HEK293 (cell line): Measurements from ENCODE around the gene TLE3.

ENCODE experiments used
- BCL11A ChIP-seq: fragments of 450-650 bp; formaldehyde crosslinking; IDR thresholded peaks from 2 replicates; pipeline ENCODE4 v1.5.1; 2016; ENCODE audit warnings: low read depth, missing biosample characterization, missing genetic modification characterization
- HOXC10 ChIP-seq: sonication (generic); formaldehyde crosslinking; IDR thresholded peaks from 2 replicates; pipeline ENCODE4 v1.8.1; 2023; ENCODE audit warnings: mild to moderate bottlenecking, missing genetic modification reagents
- KLF16 ChIP-seq: fragments of 450-650 bp; formaldehyde crosslinking; IDR thresholded peaks from 2 replicates; pipeline ENCODE4 v1.5.1; 2017; ENCODE audit warnings: missing biosample characterization, missing genetic modification characterization
- OSR2 ChIP-seq: fragments of 450-650 bp; formaldehyde crosslinking; IDR thresholded peaks from 2 replicates; pipeline ENCODE4 v1.5.1; 2016; ENCODE audit warnings: missing biosample characterization, missing genetic modification characterization
- OVOL3 ChIP-seq: fragments of 450-650 bp; formaldehyde crosslinking; IDR thresholded peaks from 2 replicates; pipeline ENCODE4 v1.5.1; 2016; ENCODE audit warnings: missing biosample characterization, missing genetic modification characterization
- PRDM4 ChIP-seq: fragments of 450-650 bp; formaldehyde crosslinking; IDR thresholded peaks from 2 replicates; pipeline ENCODE4 v1.5.1; 2017; ENCODE audit warnings: missing biosample characterization, missing genetic modification characterization
- SP3 ChIP-seq: fragments of 450-650 bp; formaldehyde crosslinking; IDR thresholded peaks from 2 replicates; pipeline ENCODE4 v1.5.1; 2016; ENCODE audit warnings: missing biosample characterization, missing genetic modification characterization
- ZBTB1 ChIP-seq: fragments of 450-650 bp; formaldehyde crosslinking; IDR thresholded peaks from 2 replicates; pipeline ENCODE4 v1.5.1; 2016; ENCODE audit warnings: missing biosample characterization, missing genetic modification characterization
- ZBTB20 ChIP-seq: fragments of 450-650 bp; formaldehyde crosslinking; IDR thresholded peaks from 2 replicates; pipeline ENCODE4 v1.5.1; 2016; ENCODE audit warnings: missing biosample characterization, missing genetic modification characterization
- ZBTB44 ChIP-seq: fragments of 450-650 bp; IDR thresholded peaks from 2 replicates; pipeline ENCODE4 v1.5.1; 2018; ENCODE audit warnings: missing biosample characterization, mild to moderate bottlenecking, missing genetic modification characterization
- ZBTB8A ChIP-seq: fragments of 450-650 bp; formaldehyde crosslinking; IDR thresholded peaks from 2 replicates; pipeline ENCODE4 v1.5.1; 2016; ENCODE audit warnings: missing biosample characterization, missing genetic modification characterization
- ZEB2 ChIP-seq: fragments of 450-650 bp; formaldehyde crosslinking; IDR thresholded peaks from 2 replicates; pipeline ENCODE4 v1.5.1; 2016; ENCODE audit warnings: missing biosample characterization, missing genetic modification characterization
- ZFP69B ChIP-seq: fragments of 450-650 bp; formaldehyde crosslinking; IDR thresholded peaks from 2 replicates; pipeline ENCODE4 v1.5.1; 2016; ENCODE audit warnings: missing biosample characterization, missing genetic modification characterization
- ZNF155 ChIP-seq: fragments of 450-650 bp; formaldehyde crosslinking; IDR thresholded peaks from 2 replicates; pipeline ENCODE4 v1.5.1; 2016; ENCODE audit warnings: missing biosample characterization, missing genetic modification characterization
- ZNF211 ChIP-seq: fragments of 450-650 bp; formaldehyde crosslinking; IDR thresholded peaks from 2 replicates; pipeline ENCODE4 v1.5.1; 2016; ENCODE audit warnings: low read depth, missing biosample characterization, missing genetic modification characterization
- ZNF24 ChIP-seq: fragments of 450-650 bp; formaldehyde crosslinking; IDR thresholded peaks from 2 replicates; pipeline ENCODE4 v1.5.1; 2016; ENCODE audit warnings: missing biosample characterization, missing genetic modification characterization
- ZNF280D ChIP-seq: fragments of 450-650 bp; formaldehyde crosslinking; IDR thresholded peaks from 2 replicates; pipeline ENCODE4 v1.5.1; 2016; ENCODE audit warnings: missing biosample characterization, missing genetic modification characterization
- ZNF366 ChIP-seq: fragments of 450-650 bp; formaldehyde crosslinking; conservative IDR thresholded peaks from 2 replicates; pipeline ENCODE4 v1.5.1; 2016; ENCODE audit warnings: missing biosample characterization, missing genetic modification characterization
- ZNF488 ChIP-seq: fragments of 450-650 bp; formaldehyde crosslinking; IDR thresholded peaks from 2 replicates; pipeline ENCODE4 v1.5.1; 2016; ENCODE audit warnings: missing biosample characterization, missing genetic modification characterization
- ZNF513 ChIP-seq: fragments of 450-650 bp; IDR thresholded peaks from 2 replicates; pipeline ENCODE4 v1.5.1; 2018; ENCODE audit warnings: missing biosample characterization, missing genetic modification characterization
- ZNF555 ChIP-seq: fragments of 450-650 bp; formaldehyde crosslinking; conservative IDR thresholded peaks from 2 replicates; pipeline ENCODE4 v1.5.1; 2017; ENCODE audit warnings: missing biosample characterization, mild to moderate bottlenecking, missing genetic modification characterization, inconsistent platforms
- ZNF621 ChIP-seq: fragments of 450-650 bp; formaldehyde crosslinking; IDR thresholded peaks from 2 replicates; pipeline ENCODE4 v1.5.1; 2017; ENCODE audit warnings: missing biosample characterization, missing genetic modification characterization
- ZNF677 ChIP-seq: fragments of 450-650 bp; IDR thresholded peaks from 2 replicates; pipeline ENCODE4 v1.5.0; 2018; ENCODE audit warnings: missing biosample characterization, mild to moderate bottlenecking, missing genetic modification characterization, moderate library complexity
- ZNF701 ChIP-seq: fragments of 450-650 bp; formaldehyde crosslinking; IDR thresholded peaks from 2 replicates; pipeline ENCODE4 v1.5.1; 2016; ENCODE audit warnings: missing biosample characterization, missing genetic modification characterization
- ZNF776 ChIP-seq: fragments of 450-650 bp; formaldehyde crosslinking; IDR thresholded peaks from 2 replicates; pipeline ENCODE4 v1.5.0; 2017; ENCODE audit warnings: missing biosample characterization, missing genetic modification characterization, borderline replicate concordance
- TF ChIP-seq, protein P1 (sequence below): fragments of 450-650 bp; formaldehyde crosslinking; IDR thresholded peaks from 2 replicates; pipeline ENCODE4 v1.5.1; 2016; ENCODE audit warnings: missing biosample characterization, missing genetic modification characterization
- TF ChIP-seq, protein P2 (sequence below): fragments of 450-650 bp; formaldehyde crosslinking; IDR thresholded peaks from 2 replicates; pipeline ENCODE4 v1.5.1; 2016; ENCODE audit warnings: missing biosample characterization, missing genetic modification characterization

TLE3 gene

DNA sequence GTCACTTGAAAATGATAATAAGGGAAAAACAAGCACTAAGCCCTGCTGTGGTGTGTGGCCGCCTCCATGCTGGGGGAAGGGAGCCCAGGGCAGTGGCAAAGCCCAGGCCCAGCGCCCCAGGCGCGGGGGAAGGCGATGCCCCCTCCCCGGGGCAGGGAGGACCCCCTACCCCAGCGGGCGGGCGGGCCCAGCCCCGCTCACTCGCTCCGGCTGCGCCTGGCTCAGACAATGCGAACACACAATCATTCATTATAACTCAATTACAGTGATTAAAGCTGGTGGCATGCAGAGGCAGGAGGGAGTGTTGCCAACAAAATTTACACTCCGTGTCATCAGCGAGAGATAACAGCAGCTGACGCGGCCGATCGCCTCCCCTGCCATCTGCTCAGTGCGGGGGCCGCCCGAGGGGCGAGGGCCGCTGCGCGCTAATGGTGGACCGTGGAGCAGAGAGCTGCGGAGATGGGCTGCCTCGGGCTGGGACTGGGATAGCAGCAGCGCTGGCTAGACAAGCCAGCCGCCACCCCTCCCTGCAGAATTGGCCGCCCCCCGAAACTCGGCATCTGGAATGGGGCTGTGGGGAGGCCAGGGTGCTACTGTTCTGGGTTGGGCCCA lies 64.1 kb downstream of the TLE3 start (continued):
- TF ChIP-seq ZNF280D (tag by site-specific recombination) (no peak), ZBTB8A (tag by site-specific recombination) (peak; percentile 60), ZNF677 (no peak), ZNF24 (peak; percentile 92), ZNF701 (tag by site-specific recombination) (no peak), ZNF513 (tag by site-specific recombination) (no peak), OVOL3 (peak; percentile 37; the same call in 1 of the 2 replicates), ZNF555 (tag by site-specific recombination) (no peak), ZNF211 (tag by site-specific recombination) (no peak), OSR2 (tag by site-specific recombination) (peak; percentile 95), ZNF776 (tag by site-specific recombination) (no peak), ZBTB1 (tag by site-specific recombination) (peak; percentile 86; the same call in 1 of the 2 replicates), PRDM4 (tag by site-specific recombination) (peak; percentile 77), ZBTB20 (tag by site-specific recombination) (0 out of 2 replicates have a peak, but pooled peaks have one; percentile 43), ZBTB44 (peak; percentile 91), ZNF155 (tag by site-specific recombination) (no peak), ZNF488 (tag by site-specific recombination) (peak; percentile 84), ZFP69B (tag by site-specific recombination) (peak; percentile 36; the same call in 1 of the 2 replicates), KLF16 (tag by site-specific recombination) (peak; percentile 87), ZEB2 (peak; percentile 98), SP3 (tag by site-specific recombination) (no peak), ZNF366 (tag by site-specific recombination) (peak; percentile 26; the same call in 1 of the 2 replicates), HOXC10 (CRISPR knock-in tag) (no peak), BCL11A (tag by site-specific recombination) (0 out of 2 replicates have a peak, but pooled peaks have one; percentile 49), ZNF621 (tag by site-specific recombination) (no peak)
- TF ChIP-seq, protein P1, sequence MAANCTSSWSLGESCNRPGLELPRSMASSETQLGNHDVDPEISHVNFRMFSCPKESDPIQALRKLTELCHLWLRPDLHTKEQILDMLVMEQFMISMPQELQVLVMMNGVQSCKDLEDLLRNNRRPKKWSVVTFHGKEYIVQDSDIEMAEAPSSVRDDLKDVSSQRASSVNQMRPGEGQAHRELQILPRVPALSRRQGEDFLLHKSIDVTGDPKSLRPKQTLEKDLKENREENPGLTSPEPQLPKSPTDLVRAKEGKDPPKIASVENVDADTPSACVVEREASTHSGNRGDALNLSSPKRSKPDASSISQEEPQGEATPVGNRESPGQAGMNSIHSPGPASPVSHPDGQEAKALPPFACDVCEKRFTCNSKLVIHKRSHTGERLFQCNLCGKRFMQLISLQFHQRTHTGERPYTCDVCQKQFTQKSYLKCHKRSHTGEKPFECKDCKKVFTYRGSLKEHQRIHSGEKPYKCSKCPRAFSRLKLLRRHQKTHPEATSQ (tag by site-specific recombination), result 0 out of 2 replicates have a peak, but pooled peaks have one; percentile 54
- TF ChIP-seq, protein P2, sequence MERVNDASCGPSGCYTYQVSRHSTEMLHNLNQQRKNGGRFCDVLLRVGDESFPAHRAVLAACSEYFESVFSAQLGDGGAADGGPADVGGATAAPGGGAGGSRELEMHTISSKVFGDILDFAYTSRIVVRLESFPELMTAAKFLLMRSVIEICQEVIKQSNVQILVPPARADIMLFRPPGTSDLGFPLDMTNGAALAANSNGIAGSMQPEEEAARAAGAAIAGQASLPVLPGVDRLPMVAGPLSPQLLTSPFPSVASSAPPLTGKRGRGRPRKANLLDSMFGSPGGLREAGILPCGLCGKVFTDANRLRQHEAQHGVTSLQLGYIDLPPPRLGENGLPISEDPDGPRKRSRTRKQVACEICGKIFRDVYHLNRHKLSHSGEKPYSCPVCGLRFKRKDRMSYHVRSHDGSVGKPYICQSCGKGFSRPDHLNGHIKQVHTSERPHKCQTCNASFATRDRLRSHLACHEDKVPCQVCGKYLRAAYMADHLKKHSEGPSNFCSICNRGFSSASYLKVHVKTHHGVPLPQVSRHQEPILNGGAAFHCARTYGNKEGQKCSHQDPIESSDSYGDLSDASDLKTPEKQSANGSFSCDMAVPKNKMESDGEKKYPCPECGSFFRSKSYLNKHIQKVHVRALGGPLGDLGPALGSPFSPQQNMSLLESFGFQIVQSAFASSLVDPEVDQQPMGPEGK, result peak; percentile 91
